AG10803 (cell line): ENCODE data around the gene LITAF.
"Not testable (repeated sequence)": the region's sequence is repeated elsewhere in the genome, so short reads cannot be mapped to it uniquely, and the experiment has no call there.

ENCODE experiments used
- DNase-seq: peaks from one replicate; pipeline ENCODE4 v3.0.0; 2010; ENCODE audit warnings: low read depth
- H3K4me3 ChIP-seq: 2 replicates; pipeline ENCODE4 v1.5.1; 2011; ENCODE audit warnings: mild to moderate bottlenecking, low read length, control low read depth
- TF ChIP-seq, protein P1 (sequence below): conservative IDR thresholded peaks from 2 replicates; pipeline ENCODE4 v1.5.1; 2011; ENCODE audit warnings: mild to moderate bottlenecking, low read length, control low read depth, inconsistent platforms

Gene LITAF

GRCh38 chr16:11605891-11606290 lies 19.2 kb upstream of the LITAF start:
- no peak for DNase-seq
- TF ChIP-seq, protein P1, sequence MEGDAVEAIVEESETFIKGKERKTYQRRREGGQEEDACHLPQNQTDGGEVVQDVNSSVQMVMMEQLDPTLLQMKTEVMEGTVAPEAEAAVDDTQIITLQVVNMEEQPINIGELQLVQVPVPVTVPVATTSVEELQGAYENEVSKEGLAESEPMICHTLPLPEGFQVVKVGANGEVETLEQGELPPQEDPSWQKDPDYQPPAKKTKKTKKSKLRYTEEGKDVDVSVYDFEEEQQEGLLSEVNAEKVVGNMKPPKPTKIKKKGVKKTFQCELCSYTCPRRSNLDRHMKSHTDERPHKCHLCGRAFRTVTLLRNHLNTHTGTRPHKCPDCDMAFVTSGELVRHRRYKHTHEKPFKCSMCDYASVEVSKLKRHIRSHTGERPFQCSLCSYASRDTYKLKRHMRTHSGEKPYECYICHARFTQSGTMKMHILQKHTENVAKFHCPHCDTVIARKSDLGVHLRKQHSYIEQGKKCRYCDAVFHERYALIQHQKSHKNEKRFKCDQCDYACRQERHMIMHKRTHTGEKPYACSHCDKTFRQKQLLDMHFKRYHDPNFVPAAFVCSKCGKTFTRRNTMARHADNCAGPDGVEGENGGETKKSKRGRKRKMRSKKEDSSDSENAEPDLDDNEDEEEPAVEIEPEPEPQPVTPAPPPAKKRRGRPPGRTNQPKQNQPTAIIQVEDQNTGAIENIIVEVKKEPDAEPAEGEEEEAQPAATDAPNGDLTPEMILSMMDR = no peak
- no peak overlapping the region for H3K4me3 ChIP-seq

- no peak overlapping the region for H3K4me3 ChIP-seq
- TF ChIP-seq, protein P1 = no peak
- DNase-seq = no peak
Measured at GRCh38 chr16:11605564-11605886, 18.8 kb upstream of the LITAF start.

DNA sequence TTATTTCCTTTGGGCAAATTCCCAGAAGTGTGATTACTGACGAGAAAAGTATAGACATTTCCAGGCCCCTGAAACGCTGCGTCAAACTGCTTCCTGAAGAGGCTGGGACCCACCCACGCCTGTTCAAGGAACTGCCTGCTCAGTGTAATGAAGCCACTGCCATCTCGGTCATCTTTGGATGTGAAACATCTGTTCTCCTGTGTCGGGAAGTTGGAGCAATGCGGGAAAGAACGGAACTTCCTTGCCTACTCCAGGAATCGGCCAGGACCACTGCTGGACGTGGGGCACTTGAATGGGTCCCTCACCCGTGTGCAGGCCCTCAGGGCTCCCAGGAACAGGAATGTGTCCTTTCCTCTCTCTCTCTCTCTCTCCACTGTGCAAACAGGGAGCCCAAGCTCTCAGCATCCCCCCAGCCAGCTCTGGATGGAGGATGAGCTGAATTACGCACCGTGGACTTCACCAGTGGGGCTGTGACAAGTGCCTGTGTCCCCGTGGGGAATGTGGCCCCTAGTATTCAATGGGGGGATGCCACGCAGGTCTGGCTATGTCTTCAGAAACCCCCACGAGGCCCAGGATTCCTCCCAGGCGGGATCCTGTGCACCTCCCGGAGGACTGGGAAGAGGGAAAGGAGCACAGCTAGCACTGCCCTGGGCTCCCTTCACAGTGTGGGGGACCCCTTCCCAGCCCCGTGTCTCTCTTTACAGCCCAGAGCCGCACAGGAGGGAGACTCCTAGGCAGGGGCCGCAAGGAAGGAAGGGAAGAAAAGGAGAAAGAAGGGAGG lies 18.3 kb upstream of the LITAF start:
- no peak for DNase-seq
- H3K4me3 ChIP-seq = no peak overlapping the region
- TF ChIP-seq, protein P1 = no peak

- not testable (repeated sequence) for DNase-seq, H3K4me3 ChIP-seq
Measured at GRCh38 chr16:11604296-11604695, 17.6 kb upstream of the LITAF start.

DNA sequence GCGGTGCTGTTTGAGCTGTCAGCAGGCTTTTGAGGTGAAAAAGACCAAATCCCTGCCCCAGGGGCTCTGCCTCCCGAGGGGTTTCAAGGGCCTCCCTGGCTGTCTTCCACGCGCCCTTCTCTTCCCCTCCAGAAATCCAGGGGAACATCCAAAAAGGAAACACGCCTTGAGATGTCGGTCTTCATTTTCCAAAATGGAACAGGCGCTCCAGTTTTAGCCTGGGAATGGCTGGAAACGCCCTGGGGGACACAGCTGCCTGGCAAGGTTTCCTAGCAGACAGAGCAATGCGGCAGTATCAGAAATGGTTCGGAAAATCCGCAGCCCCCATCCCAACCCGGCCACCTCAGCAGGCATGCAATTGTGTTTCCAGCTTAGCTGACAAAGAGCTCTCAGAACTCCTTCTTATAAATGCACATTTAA lies 16.6 kb upstream of the LITAF start:
- DNase-seq = no peak
- H3K4me3 ChIP-seq = no peak overlapping the region
- TF ChIP-seq, protein P1 = no peak

DNA sequence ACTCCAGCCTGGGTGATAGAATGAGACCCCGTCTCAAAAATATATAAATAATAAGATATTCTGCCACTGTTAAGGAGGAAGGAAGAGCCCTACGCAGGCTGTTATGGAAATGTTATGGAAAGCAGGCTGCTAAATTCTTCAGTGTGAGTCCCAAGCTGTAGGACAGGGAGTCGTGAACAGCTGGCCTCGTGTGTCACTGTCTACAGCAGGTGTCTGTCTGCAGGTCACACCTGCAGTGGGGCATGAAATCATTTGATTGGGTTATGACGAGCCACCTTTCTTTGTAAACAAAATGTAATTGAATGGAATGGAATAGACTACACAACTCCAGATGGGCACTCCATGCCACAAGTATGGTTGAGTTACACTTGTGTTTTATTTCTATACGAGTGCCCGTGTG lies 15.6 kb upstream of the LITAF start:
- TF ChIP-seq, protein P1 = no peak
- no peak for DNase-seq
- no peak overlapping the region for H3K4me3 ChIP-seq

DNA sequence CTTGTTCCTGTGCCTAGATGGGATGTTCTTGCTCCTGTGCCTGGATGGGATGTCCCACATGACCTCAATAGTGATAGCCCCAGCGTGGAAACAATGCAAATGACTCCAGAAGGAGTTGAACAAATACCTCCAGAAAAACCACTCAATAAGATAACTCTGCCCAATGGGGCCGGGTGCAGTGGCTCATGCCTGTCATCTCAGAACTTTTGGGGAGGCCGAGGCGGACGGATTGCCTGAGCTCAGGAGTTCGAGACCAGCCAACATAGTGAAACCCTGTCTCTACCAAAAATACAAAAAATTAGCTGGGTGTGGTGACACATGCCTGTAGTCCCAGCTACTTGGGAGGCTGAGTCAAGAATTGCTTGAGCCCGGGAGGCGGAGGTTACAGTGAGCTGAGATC lies 15.2 kb upstream of the LITAF start:
- no peak for DNase-seq
- TF ChIP-seq, protein P1 = no peak
- no peak overlapping the region for H3K4me3 ChIP-seq

- no peak for DNase-seq
- TF ChIP-seq, protein P1 = no peak
- no peak overlapping the region for H3K4me3 ChIP-seq
Measured at GRCh38 chr16:11601425-11601824, 14.7 kb upstream of the LITAF start.
